Activated CD8-positive, alpha-beta memory T cell treated with anti-CD3 and anti-CD28 coated beads for 4 hours (primary cell): Measurements from ENCODE around the gene HSD3B1.
"Not testable (repeated sequence)": the region's sequence is repeated elsewhere in the genome, so short reads cannot be mapped to it uniquely, and the experiment has no call there.

Experiments used
- DNase-seq, 2 donors: peaks; one replicate each; pipeline ENCODE4 v3.0.0-alpha.2; 2020; ENCODE audit warnings: low read depth in 2 of 2

The HSD3B1 gene

GRCh38 chr1:119490925-119491324 is 16.1 kb upstream of the HSD3B1 start:
- DNase-seq: no peak

GRCh38 chr1:119492763-119493162 is 14.2 kb upstream of the HSD3B1 start:
- no peak for DNase-seq

- DNase-seq: no peak
These were observed 2.2 kb upstream of the HSD3B1 start for GRCh38 chr1:119504831-119505230.

GRCh38 chr1:119510046-119510445 is 3.0 kb downstream of the HSD3B1 start:
- DNase-seq: no peak

- DNase-seq: no peak
These were observed 8.2 kb downstream of the HSD3B1 start for GRCh38 chr1:119515221-119515620.

GRCh38 chr1:119516247-119516646 is 9.2 kb downstream of the HSD3B1 start:
- no peak for DNase-seq

GRCh38 chr1:119516680-119517079 is 9.7 kb downstream of the HSD3B1 start:
- DNase-seq: no peak

- DNase-seq: not testable (repeated sequence)
These were observed 10.7 kb downstream of the HSD3B1 start for GRCh38 chr1:119517667-119518066.

GRCh38 chr1:119531606-119532323 is 24.8 kb downstream of the HSD3B1 start:
- no peak for DNase-seq

- DNase-seq: no peak
These were observed 25.4 kb downstream of the HSD3B1 start for GRCh38 chr1:119532324-119532910.

GRCh38 chr1:119535381-119535780 is 28.4 kb downstream of the HSD3B1 start:
- DNase-seq: no peak

GRCh38 chr1:119537966-119538365 is 31.0 kb downstream of the HSD3B1 start:
- no peak for DNase-seq

- no peak for DNase-seq
These were observed 32.6 kb downstream of the HSD3B1 start for GRCh38 chr1:119539636-119540035.

- DNase-seq: no peak
These were observed 34.4 kb downstream of the HSD3B1 start for GRCh38 chr1:119541389-119541788.

- no peak for DNase-seq
These were observed 35.5 kb downstream of the HSD3B1 start for GRCh38 chr1:119542492-119542946.

- no peak for DNase-seq
These were observed 37.3 kb downstream of the HSD3B1 start for GRCh38 chr1:119544165-119544762.

- DNase-seq: no peak
These were observed 39.6 kb downstream of the HSD3B1 start for GRCh38 chr1:119546641-119547040.

GRCh38 chr1:119547306-119547705 is 40.3 kb downstream of the HSD3B1 start:
- DNase-seq: no peak

- no peak for DNase-seq
These were observed 40.8 kb downstream of the HSD3B1 start for GRCh38 chr1:119547805-119548204.

- no peak for DNase-seq
These were observed 42.7 kb downstream of the HSD3B1 start for GRCh38 chr1:119549719-119550132.

GRCh38 chr1:119550381-119550780 is 43.4 kb downstream of the HSD3B1 start:
- DNase-seq: no peak

- no peak for DNase-seq
These were observed 44.2 kb downstream of the HSD3B1 start for GRCh38 chr1:119551218-119551617.

- not testable (repeated sequence) for DNase-seq
These were observed 45.6 kb downstream of the HSD3B1 start for GRCh38 chr1:119552656-119553055.
